Keratinocyte (primary cell): ENCODE measurements around the gene SC5D. TPM values are rescaled to one million over a fixed set of nuclear protein-coding genes. Genes with fewer than 3 reads are reported as not detected.

Source experiments
- DNase-seq: peaks from one replicate; pipeline ENCODE4 v3.0.0-alpha.2; 2011; ENCODE audit warnings: low read depth, missing footprints, low spot score
- FAIRE-seq: peaks from 2 replicates; lab custom pipeline; 2011; peaks lifted over from hg19 to GRCh38; lab: Jason Lieb, UNC
- H2AFZ ChIP-seq: 2 replicates; pipeline ENCODE4 v1.6.0; 2012; ENCODE audit warnings: low read length, control low read depth, inconsistent platforms; ENCODE audit not compliant: control insufficient read depth
- H3K27ac ChIP-seq: 2 replicates; pipeline ENCODE4 v1.5.1; 2011; ENCODE audit warnings: low read length; ENCODE audit not compliant: control insufficient read depth, insufficient read depth
- H3K27me3 ChIP-seq: 3 replicates; pipeline ENCODE4 v1.6.0; 2011; ENCODE audit warnings: low read length; ENCODE audit not compliant: control insufficient read depth, insufficient read depth; ENCODE audit errors: extremely low read depth
- H3K36me3 ChIP-seq, 2 experiments: 2 replicates in 1 of 2; 3 replicates in 1 of 2; pipeline ENCODE4 v1.5.1; 2011; ENCODE audit warnings: low read length in 2 of 2, mild to moderate bottlenecking in 1 of 2; ENCODE audit not compliant: control insufficient read depth in 2 of 2, insufficient read depth in 2 of 2; ENCODE audit errors: extremely low read depth in 1 of 2
- H3K4me1 ChIP-seq: 3 replicates; pipeline ENCODE4 v1.5.1; 2011; ENCODE audit warnings: low read length; ENCODE audit not compliant: control insufficient read depth, insufficient read depth; ENCODE audit errors: extremely low read depth
- H3K4me2 ChIP-seq: 3 replicates; pipeline ENCODE4 v1.6.0; 2011; ENCODE audit warnings: low read depth, low read length; ENCODE audit not compliant: control insufficient read depth, insufficient read depth; ENCODE audit errors: extremely low read depth
- H3K4me3 ChIP-seq, 3 experiments: fragments of 200-600 bp in 1 of 3; sonication (generic) in 1 of 3; 2 replicates in 2 of 3; 3 replicates in 1 of 3; pipeline ENCODE4 v1.5.1; 2011 to 2016; ENCODE audit warnings: low read length in 3 of 3, mild to moderate bottlenecking in 3 of 3, control low read depth in 2 of 3, inconsistent platforms in 1 of 3, low read depth in 1 of 3, mixed read lengths in 1 of 3, mixed run types in 1 of 3, moderate library complexity in 1 of 3; ENCODE audit not compliant: control insufficient read depth in 2 of 3, insufficient read depth in 2 of 3; ENCODE audit errors: extremely low read depth in 1 of 3
- H3K79me2 ChIP-seq: 2 replicates; pipeline ENCODE4 v1.6.0; 2012; ENCODE audit warnings: low read length; ENCODE audit not compliant: control insufficient read depth, insufficient read depth
- H3K9ac ChIP-seq: 3 replicates; pipeline ENCODE4 v1.6.0; 2011; ENCODE audit warnings: low read length; ENCODE audit not compliant: control insufficient read depth, insufficient read depth; ENCODE audit errors: extremely low read depth
- H3K9me1 ChIP-seq: 3 replicates; pipeline ENCODE4 v1.6.0; 2011; ENCODE audit warnings: low read length; ENCODE audit not compliant: control insufficient read depth, insufficient read depth; ENCODE audit errors: extremely low read depth
- H3K9me3 ChIP-seq: 2 replicates; pipeline ENCODE4 v1.5.1; 2012; ENCODE audit warnings: low read depth, low read length; ENCODE audit not compliant: control insufficient read depth
- H4K20me1 ChIP-seq: 3 replicates; pipeline ENCODE4 v1.6.0; 2011; ENCODE audit warnings: low read length; ENCODE audit not compliant: control insufficient read depth, insufficient read depth; ENCODE audit errors: extremely low read depth
- CTCF ChIP-seq, 3 experiments: IDR thresholded peaks in 1 of 3; conservative IDR thresholded peaks in 1 of 3; optimal IDR thresholded peaks in 1 of 3; 2 replicates in 2 of 3; 3 replicates in 1 of 3; pipeline versions ENCODE3 to v1.5.1; 2011; ENCODE audit warnings: low read length in 3 of 3, mild to moderate bottlenecking in 3 of 3, moderate library complexity in 2 of 3, control low read depth in 1 of 3, inconsistent platforms in 1 of 3; ENCODE audit not compliant: insufficient read depth in 2 of 3; ENCODE audit errors: extremely low read depth in 1 of 3
- EZH2 ChIP-seq: IDR thresholded peaks from one replicate; pipeline ENCODE4 v1.6.1; 2012; ENCODE audit warnings: inconsistent platforms, mild to moderate bottlenecking, low read length, moderate library complexity
- dilution Hi-C: fragments of 300-500 bp; cut with MboI; formaldehyde crosslinking; loops from one replicate; pipeline ENCODE4 v1.7.0; 2020; ENCODE audit warnings: low sequenced_read_pairs; ENCODE audit not compliant: extremely low pct_ligation_motif_present
- polyA plus RNA-seq, 5 experiments: library from polyadenylated mRNA; depleted of rRNA in 3 of 5; stranded (reverse) in 3 of 5; stranded (forward) in 1 of 5; unstranded in 1 of 5; fragments of >200 nt; gene quantifications; 1 replicate in 1 of 5; 2 replicates in 3 of 5; 3 replicates in 1 of 5; pipeline versions ENCODE4 v1.2.1 to v1.2.3, GENCODE V29; 2011 to 2012; ENCODE audit warnings: missing spikeins in 2 of 5, low read depth in 1 of 5, low replicate concordance in 1 of 5

Gene SC5D
- polyA plus RNA-seq, 1 donor (not counting 4 experiments of a cell fraction or from before 2014, with no cell fraction given) = 273 TPM

GRCh38 chr11:121323046-121323607, 30.6 kb downstream of the SC5D start:
- DNase-seq (no peak), FAIRE-seq (no peak)
- Histone ChIP-seq H3K9ac (no peak overlapping the region), H3K27ac (no peak overlapping the region), H3K9me3 (no peaks in the 10 kb centered on the region), H2AFZ (no peak overlapping the region), H4K20me1 (no peaks in the 10 kb centered on the region), H3K4me2 (no peak overlapping the region), H3K27me3 (no peaks in the 10 kb centered on the region), H3K36me3 (no peaks in the 10 kb centered on the region), H3K79me2 (no peaks in the 10 kb centered on the region), H3K4me3 (no peak overlapping the region), H3K4me1 (peaks cover 6% of the 10 kb centered on the region), H3K9me1 (no peaks in the 10 kb centered on the region)
- dilution Hi-C loops = loop anchor here (10.0 kb wide), 1 partner anchor 122 kb away; no protein-coding TSS in a partner anchor
- TF ChIP-seq CTCF (optimal IDR thresholded peaks at IDR 0.05 in 1 of 3, IDR thresholded peaks at IDR 0.05 in 1 of 3, conservative IDR thresholded peaks at IDR 0.05 in 1 of 3; ENCODE audit: extremely low read depth in 1 of 3, insufficient read depth in 2 of 3, low read length in 3 of 3) (no peak), EZH2 (no peak)

- FAIRE-seq (no peak), DNase-seq (no peak)
- TF ChIP-seq EZH2 (no peak), CTCF (optimal IDR thresholded peaks at IDR 0.05 in 1 of 3, IDR thresholded peaks at IDR 0.05 in 1 of 3, conservative IDR thresholded peaks at IDR 0.05 in 1 of 3; ENCODE audit: extremely low read depth in 1 of 3, insufficient read depth in 2 of 3, low read length in 3 of 3) (no peak)
- Histone ChIP-seq H3K36me3 (no peaks in the 10 kb centered on the region), H3K9ac (no peak overlapping the region), H3K27me3 (peaks cover 4% of the 10 kb centered on the region), H3K9me1 (no peaks in the 10 kb centered on the region), H3K9me3 (no peaks in the 10 kb centered on the region), H3K27ac (no peak overlapping the region), H3K4me2 (no peak overlapping the region), H3K79me2 (no peaks in the 10 kb centered on the region), H3K4me1 (no peaks in the 10 kb centered on the region), H2AFZ (no peak overlapping the region), H3K4me3 (no peak overlapping the region), H4K20me1 (no peaks in the 10 kb centered on the region)
- dilution Hi-C loops = loop anchor here (10.0 kb wide), 1 partner anchor 119 kb away; no protein-coding TSS in a partner anchor
Observed at GRCh38 chr11:121326230-121326629, 33.7 kb downstream of the SC5D start.
